GM21825 (cell line): ENCODE results near the gene NELFE.
"Not testable (repeated sequence)": the region's sequence is repeated elsewhere in the genome, so short reads cannot be mapped to it uniquely, and the experiment has no call there.

Experiments used
- ATAC-seq: cut with Tn5 transposase; IDR thresholded peaks from one replicate; pipeline ENCODE4 v1.9.1; 2021; ENCODE audit warnings: mild to moderate bottlenecking, moderate library complexity; ENCODE audit not compliant: unreplicated experiment

Gene NELFE

GRCh38 chr6:31976065-31976464 lies 17.3 kb upstream of the NELFE start:
- not testable (repeated sequence) for ATAC-seq

- ATAC-seq: no peak
These were observed 14.1 kb upstream of the NELFE start for GRCh38 chr6:31972709-31973350.

GRCh38 chr6:31971993-31972708 lies 13.4 kb upstream of the NELFE start, which contains the start of gene DXO:
TSS of gene DXO (minus strand) at chr6:31972138. CDS start at chr6:31971675, 463 bp downstream.
- ATAC-seq: peak; percentile 77

DNA sequence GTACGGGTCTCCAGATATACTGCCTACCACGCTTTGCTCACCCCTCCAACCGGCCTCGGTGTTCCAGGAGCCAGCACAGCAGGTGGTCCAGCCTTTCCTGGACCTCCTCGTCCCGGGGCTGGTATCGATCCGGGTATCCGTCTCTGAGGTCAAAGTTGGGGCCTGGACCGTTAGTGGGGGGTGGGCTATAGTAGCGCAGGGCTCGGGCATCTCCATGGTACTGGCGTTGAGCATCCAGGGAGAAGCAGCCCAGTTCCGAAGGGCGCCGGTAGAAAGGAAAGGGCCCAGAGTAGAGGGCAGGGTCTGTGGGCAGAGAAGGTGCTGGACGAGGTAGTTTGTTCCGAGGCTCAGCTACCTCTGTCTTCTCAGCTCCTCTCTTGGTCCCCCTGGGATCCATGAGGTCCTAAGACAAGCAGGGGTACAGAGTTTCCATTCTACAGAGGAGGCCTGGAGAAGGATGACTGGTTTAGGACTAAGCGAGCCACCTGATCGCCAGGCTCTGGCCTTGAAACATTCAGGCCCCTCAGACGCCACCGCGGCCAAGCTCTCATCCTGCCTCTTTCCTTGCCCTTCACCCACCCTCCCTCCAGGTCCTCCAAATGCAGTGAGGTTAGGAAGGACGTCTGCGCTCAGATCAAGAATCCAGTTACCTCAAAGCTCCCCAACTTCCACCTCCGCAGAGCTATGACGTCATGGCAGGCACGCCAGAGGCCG lies 12.7 kb upstream of the NELFE start:
- ATAC-seq: no peak

DNA sequence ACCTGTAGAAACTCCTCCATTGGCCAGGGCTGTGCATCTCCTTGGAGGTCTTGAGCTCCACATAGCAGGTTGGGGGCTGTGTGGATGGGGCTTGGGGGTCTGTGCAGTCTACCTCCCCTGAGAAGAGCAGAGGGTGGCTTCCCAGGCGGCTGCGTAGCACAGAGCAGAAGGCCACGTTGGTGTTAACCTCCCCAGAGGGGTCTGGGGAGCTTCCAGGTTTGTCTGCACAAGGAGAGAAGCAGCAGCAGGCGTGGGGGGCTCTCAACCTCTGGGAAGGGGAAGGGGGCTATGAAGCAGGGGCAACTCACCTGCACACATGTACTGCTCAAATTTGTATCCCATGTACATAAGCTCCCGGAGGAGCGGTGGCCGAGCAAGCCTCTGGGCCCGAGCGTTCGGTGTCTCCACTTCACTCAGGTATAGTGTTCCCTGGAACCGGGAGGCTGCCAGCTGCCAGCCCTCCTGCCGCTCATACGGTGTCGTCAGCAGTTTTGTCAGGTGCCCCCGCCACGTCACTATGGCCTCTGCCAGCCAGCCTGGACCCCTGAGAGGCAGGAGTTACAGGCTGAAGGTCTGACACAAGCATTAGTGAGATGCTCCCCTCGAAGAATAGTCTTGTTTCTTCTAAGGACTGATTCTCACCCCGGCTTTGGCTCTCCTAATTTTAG lies 12.0 kb upstream of the NELFE start:
- ATAC-seq: no peak

DNA sequence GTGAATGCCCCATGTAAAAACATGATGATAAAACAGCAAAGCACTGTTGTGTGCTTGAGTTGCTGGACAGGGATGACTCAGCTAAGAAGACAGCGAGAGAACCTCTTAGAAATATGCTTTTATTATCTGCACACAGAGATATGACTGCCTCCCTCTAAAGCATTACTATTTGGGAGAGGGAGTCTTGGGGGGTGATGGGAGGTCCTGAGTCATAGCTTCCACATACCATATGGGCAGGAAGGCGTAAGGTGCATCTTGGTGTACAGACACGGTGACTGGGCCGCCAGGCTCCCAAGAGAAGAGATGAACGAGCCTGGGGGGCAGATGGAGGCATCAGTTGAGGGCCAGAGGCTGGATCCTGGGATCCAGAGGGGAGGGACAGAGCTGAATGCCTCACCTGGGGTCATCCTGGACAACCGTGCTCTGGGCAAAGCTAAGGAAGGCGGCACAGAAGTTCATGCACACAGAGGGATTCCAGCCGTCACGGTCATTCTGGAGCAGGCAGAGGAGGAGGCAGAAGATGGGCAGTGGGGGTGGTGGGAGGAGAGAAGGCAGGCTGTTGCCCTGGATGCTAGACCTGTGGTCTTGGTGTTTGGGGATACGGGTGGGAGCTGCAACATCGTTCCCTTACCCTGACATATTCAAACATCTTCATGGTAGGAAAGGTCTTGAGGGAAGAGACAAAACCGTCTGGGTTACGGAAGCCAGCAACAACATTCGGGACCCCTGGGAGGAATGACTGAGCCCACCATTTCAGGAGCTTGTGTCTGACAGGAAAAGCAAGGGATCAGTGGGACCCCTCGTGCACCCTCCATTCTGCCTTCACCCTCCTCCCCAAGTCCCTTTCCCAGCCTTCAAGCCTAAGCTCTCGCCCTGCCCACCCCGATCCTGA lies 11.2 kb upstream of the NELFE start:
- ATAC-seq: no peak

DNA sequence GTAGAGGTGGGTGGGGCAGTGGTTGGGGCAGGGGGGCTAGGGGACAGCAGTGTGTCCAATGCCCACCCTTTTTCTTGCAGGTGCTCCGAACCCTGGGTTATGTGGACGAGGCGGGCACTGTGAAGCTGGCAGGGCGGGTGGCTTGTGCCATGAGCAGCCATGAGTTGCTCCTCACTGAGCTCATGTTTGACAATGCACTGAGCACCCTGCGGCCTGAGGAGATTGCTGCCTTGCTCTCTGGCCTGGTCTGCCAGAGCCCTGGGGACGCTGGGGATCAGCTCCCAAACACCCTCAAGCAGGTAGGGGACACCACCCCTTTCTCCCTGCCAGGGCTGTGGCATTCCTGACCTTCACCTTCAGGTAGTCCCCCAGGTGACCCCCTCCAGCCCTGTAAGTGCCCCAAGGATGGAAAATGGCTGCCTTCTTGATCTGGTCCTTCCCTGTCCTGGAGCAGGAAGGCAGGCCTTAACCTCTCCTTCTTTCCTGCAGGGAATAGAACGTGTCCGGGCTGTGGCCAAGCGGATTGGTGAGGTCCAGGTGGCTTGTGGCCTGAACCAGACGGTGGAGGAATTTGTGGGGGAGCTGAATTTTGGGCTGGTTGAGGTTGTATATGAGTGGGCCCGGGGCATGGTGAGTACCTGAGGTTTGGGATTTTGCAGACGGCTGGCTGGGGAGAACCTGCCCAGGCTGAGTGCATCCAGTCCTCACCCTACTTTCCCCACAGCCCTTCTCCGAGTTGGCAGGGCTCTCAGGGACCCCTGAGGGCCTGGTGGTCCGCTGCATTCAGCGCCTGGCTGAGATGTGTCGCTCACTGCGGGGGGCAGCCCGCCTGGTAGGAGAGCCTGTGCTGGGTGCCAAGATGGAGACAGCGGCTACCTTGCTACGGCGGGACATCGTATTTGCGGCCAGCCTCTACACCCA lies 10.3 kb upstream of the NELFE start:
- ATAC-seq: no peak

DNA sequence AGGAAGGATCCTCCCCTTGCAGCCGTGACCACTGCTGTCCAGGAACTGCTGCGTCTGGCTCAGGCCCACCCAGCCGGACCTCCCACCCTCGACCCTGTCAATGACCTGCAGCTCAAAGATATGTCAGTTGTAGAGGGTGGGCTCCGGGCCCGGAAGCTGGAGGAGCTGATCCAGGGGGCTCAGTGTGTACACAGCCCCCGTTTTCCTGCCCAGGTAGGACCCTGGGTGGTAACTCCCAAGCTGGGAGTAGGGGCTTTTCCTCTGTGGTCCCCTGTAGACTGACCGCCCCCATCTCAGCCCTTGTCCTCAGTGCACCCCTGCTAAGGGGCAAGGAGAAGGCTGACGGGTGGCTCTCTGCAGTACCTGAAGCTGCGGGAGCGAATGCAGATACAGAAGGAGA lies 9.6 kb upstream of the NELFE start:
- ATAC-seq: no peak

GRCh38 chr6:31967926-31968320 lies 9.2 kb upstream of the NELFE start:
- no peak for ATAC-seq

DNA sequence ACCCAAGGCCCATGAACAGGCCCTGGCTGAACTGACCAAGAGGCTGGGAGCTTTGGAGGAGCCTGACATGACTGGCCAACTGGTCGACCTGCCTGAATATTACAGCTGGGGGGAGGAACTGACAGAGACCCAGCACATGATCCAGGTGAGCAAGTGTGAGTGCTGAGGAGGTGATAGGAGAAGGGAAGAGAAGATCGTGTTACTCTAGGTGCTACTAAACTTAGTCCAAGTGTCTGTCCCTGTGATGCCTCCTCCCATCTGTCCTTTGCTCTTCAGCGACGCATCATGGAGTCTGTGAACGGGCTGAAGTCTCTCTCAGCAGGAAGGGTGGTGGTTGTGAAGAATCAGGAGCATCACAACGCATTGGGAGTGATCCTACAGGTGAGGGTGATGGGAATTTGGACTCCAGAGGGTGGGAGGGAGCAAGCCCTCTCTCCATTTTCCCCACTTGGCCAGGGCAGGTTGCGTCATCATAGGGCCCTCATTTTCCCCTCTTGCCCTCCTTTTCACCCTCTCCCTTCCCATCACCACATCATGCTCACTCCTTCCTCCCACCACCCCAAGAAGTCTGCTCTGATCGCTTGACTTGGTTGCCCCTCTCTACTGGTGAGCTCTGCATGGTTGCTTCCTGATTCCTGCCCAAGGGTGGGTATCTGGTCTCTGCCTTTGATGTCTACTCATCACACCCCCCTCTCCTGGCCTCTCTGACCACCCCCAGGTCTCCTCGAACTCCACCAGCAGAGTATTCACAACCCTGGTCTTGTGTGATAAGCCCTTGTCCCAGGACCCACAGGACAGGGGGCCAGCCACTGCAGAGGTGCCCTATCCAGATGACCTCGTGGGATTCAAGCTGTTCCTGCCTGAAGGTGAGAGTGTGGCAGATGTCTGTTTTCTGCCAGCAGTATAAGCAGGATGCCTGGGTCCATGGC lies 8.5 kb upstream of the NELFE start:
- no peak for ATAC-seq

DNA sequence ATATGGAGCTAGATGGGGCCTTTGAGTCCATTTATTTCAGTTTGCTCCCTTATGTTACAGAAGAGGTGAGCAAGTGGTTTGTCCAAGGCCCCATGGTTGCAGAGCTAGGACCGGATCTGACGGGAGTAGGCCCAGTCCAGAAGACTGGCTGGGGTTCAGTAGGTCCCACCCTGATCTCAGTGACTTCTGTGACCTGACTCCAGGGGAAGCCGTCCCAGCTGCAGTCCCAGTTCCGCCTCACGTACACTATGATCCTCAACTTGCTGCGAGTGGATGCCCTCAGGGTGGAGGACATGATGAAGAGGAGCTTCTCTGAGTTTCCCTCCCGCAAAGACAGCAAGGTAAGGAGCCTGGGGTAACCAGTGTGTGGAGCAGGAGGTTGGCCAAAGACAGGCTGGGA lies 7.7 kb upstream of the NELFE start:
- no peak for ATAC-seq

DNA sequence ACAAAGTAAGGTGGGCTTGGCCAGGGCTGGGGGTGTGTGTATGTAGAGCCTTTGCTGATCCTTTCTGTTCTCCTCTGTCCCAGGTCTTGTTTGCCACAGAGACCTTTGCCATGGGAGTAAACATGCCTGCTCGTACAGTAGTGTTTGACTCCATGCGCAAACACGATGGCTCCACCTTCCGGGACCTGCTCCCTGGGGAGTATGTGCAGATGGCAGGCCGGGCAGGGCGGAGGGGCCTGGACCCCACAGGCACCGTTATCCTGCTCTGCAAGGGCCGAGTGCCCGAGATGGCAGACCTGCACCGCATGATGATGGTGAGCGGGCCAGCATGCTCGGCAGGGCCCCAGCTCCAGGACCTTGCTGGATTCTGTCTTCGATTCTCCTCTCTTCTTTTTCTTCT lies 6.9 kb upstream of the NELFE start:
- no peak for ATAC-seq

- ATAC-seq: no peak
These were observed 5.2 kb upstream of the NELFE start for GRCh38 chr6:31963921-31964320.

GRCh38 chr6:31961616-31962015 lies 2.8 kb upstream of the NELFE start:
- no peak for ATAC-seq

DNA sequence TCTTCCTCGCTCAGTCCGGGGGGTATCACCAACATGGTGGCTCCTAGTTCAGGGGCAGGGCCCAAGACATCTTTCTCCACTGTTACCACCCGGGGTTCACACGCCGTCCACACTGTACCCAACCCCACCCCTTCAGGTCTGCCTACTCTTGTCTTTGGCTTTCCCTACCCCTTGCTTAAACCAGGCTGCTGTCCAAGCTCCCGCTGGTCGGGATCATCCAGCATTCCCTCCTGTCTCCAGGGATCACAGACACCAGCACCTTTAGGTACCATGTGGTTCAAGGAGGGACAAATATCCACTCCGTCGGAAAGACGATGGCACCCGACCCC lies 395 bp downstream of the NELFE start:
- ATAC-seq: peak; percentile 6

DNA sequence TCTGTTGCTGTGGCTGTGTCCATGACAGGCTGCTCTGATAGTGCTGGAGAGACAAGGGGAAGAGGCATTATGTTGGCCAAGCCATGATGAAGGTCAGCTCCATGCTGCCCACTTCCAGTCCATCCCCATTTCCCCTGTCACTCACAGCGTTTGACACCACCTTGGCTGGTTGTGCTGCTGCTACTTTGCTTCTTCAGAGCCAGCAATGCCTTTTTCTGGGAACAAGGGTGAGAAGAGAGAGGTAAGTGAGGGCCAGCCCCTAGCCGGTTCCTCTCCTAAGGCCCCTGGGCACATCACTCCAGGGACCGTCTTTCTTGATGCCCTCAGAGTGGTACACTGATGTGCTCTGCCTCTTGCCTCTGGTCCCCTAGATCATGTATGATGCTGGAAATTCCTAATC lies 2.0 kb downstream of the NELFE start:
- no peak for ATAC-seq

GRCh38 chr6:31954511-31954910 lies 4.3 kb downstream of the NELFE start:
- no peak for ATAC-seq

DNA sequence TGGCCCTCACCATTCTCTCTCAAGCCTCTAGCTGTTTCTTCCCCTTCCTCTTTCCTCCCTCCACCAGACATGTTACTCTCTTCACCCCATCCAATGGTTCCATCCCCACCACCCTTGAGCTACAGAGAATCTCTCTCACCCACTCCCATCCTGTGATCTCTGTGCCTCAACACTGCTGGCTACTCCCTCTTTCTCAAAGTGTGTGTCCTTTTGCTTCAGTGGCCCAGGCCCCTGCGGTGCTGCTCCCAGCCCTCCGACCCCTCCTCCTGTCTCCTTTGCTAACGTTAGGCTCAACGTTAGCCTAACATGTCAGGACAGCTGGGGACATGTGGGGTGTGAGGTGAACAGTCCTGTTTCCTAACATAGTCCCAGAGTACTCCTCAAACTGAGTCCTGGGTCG lies 5.9 kb downstream of the NELFE start:
- ATAC-seq: no peak
